Left ventricle myocardium inferior (tissue), 1 donor: ENCODE data around the gene RTF2. TPM values are rescaled to one million over a fixed set of nuclear protein-coding genes. Genes with fewer than 3 reads are reported as not detected.

Source experiments
- DNase-seq: peaks from one replicate; pipeline ENCODE4 v3.0.0-alpha.2; 2020
- H3K27ac ChIP-seq: fragments of 200-600 bp; replicated peaks from 2 replicates; pipeline ENCODE4 v1.8.0; 2021
- H3K27me3 ChIP-seq: fragments of 200-600 bp; 2 replicates; pipeline ENCODE4 v1.8.0; 2021; ENCODE audit warnings: low read depth
- H3K36me3 ChIP-seq: fragments of 200-600 bp; 2 replicates; pipeline ENCODE4 v1.8.0; 2021
- H3K4me1 ChIP-seq: fragments of 200-600 bp; 2 replicates; pipeline ENCODE4 v1.8.0; 2021
- H3K4me3 ChIP-seq: fragments of 200-600 bp; 2 replicates; pipeline ENCODE4 v1.8.0; 2021; ENCODE audit warnings: mild to moderate bottlenecking, moderate library complexity
- H3K9me3 ChIP-seq: fragments of 200-600 bp; replicated peaks from 2 replicates; pipeline ENCODE4 v1.8.0; 2021
- intact Hi-C: fragments of 100-400 bp; cut with micrococcal nuclease; formaldehyde crosslinking; loops from one replicate; pipeline ENCODE4 v1.11.0; 2022
- long read RNA-seq: library from polyadenylated mRNA; unstranded; transcript quantifications from one replicate; pipeline ENCODE4 v2.0.0, GENCODE V29; 2021
- total RNA-seq: library from RNA; stranded (reverse); fragmentation: NEBNext Ultra II Directional; extraction: Animal tissue kit (Norgen Biotek cat#: 25700); gene quantifications from one replicate; pipeline ENCODE4 v1.2.1, GENCODE V29; 2021
- TF ChIP-seq, protein P1 (sequence below): fragments of 200-600 bp; IDR thresholded peaks from 2 replicates; pipeline ENCODE4 v1.8.0; 2021; ENCODE audit warnings: antibody characterized with exemption, mild to moderate bottlenecking, borderline replicate concordance
- donor health status: DM: no; HTN: yes; CAD: no; lungs with severe emphysema.

RTF2 gene, protein sequence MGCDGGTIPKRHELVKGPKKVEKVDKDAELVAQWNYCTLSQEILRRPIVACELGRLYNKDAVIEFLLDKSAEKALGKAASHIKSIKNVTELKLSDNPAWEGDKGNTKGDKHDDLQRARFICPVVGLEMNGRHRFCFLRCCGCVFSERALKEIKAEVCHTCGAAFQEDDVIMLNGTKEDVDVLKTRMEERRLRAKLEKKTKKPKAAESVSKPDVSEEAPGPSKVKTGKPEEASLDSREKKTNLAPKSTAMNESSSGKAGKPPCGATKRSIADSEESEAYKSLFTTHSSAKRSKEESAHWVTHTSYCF
- total RNA-seq: 88.7 TPM
- long read RNA-seq, transcript RTF2-202 (9 exons, 2,212 nt): major isoform, 148 of 168 reads
- long read RNA-seq, transcript RTF2-203 (8 exons, 1,572 nt): minor isoform, 7 of 168 reads
- long read RNA-seq, partial matches to known transcripts: 7 of 168 reads
- long read RNA-seq, other reads (novel, unspliced or antisense): 4 of 168 reads

DNA sequence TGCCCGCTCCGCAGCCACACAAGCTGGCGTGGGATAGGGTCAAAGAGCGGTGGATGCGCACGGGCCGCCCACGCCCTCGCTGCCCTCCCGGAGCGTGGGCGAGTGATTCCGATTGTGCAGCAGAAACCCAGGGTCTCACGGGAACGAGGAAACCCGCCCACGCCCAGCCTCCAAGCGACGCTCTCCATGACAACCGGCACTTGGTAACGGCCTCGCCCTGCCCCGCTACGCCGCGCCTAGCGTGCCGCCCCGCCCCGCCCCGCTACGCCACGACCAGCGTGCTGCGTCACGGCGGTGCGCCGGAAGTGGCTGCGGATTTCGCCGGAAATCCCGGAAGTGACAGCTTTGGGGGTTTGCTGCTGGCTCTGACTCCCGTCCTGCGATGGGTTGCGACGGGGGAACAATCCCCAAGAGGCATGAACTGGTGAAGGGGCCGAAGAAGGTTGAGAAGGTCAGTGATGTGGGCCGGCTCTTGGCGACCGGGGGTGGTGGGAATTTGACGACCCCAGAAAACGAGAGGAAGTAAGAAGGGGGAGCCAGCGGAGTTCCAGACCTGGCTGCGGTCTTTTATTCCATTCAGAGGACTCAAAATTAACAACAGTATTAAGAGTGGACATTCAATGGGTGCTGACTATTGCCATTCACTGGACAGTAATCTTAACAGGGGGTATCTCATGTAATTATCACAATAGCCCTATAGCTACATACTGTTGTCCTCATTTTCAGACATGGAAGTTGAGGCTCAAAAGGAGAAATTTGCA lies at the start of gene RTF2:
TSS of gene RTF2 (plus strand) at position 312 of the 761 bp plus-strand sequence. CDS start at position 383, 71 bp downstream.
- H3K27me3 ChIP-seq: no peaks in the 10 kb centered on the region
- no peaks in the 10 kb centered on the region for H3K9me3 ChIP-seq
- H3K4me1 ChIP-seq: peaks cover 30% of the 10 kb centered on the region
- H3K36me3 ChIP-seq: peaks cover 7% of the 10 kb centered on the region
- peak within 1 kb of the TSS; percentile 91 for H3K4me3 ChIP-seq
- DNase-seq: peak; percentile 94
- TF ChIP-seq, protein P1, sequence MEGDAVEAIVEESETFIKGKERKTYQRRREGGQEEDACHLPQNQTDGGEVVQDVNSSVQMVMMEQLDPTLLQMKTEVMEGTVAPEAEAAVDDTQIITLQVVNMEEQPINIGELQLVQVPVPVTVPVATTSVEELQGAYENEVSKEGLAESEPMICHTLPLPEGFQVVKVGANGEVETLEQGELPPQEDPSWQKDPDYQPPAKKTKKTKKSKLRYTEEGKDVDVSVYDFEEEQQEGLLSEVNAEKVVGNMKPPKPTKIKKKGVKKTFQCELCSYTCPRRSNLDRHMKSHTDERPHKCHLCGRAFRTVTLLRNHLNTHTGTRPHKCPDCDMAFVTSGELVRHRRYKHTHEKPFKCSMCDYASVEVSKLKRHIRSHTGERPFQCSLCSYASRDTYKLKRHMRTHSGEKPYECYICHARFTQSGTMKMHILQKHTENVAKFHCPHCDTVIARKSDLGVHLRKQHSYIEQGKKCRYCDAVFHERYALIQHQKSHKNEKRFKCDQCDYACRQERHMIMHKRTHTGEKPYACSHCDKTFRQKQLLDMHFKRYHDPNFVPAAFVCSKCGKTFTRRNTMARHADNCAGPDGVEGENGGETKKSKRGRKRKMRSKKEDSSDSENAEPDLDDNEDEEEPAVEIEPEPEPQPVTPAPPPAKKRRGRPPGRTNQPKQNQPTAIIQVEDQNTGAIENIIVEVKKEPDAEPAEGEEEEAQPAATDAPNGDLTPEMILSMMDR: no peak
- peak within 1 kb of the TSS; percentile 86 for H3K27ac ChIP-seq
- intact Hi-C loops: loop anchor here (5.0 kb wide), 1 partner anchor 71 kb away; no protein-coding TSS in a partner anchor

DNA sequence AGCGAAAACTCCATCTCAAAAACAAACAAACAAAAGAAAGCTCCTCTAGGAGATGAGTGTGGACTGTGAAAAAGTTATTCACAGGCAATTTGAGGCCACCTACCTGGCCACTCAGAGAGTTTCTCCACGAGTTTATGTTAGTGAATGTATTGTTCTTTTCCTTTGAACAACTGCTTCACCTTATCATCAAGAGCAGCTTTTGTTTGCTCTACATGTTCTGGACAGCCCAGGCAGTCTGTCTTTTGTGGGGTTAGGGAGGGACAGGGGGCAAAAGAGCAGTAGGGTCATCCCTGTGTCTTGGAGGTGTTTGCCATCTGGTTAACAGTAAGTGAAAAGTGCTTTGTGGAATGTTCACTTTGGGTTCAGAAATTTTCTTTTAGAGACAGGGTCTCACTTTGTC lies 48.4 kb upstream of the RTF2 start:
- H3K4me3 ChIP-seq: no peak overlapping the region
- intact Hi-C loops: no loop called here
- no peak for DNase-seq
- H3K27ac ChIP-seq: peak overlapping the region; percentile 85
- peaks cover 18% of the 10 kb centered on the region for H3K4me1 ChIP-seq
- no peaks in the 10 kb centered on the region for H3K9me3 ChIP-seq
- no peaks in the 10 kb centered on the region for H3K36me3 ChIP-seq
- TF ChIP-seq, protein P1: no peak
- no peaks in the 10 kb centered on the region for H3K27me3 ChIP-seq

DNA sequence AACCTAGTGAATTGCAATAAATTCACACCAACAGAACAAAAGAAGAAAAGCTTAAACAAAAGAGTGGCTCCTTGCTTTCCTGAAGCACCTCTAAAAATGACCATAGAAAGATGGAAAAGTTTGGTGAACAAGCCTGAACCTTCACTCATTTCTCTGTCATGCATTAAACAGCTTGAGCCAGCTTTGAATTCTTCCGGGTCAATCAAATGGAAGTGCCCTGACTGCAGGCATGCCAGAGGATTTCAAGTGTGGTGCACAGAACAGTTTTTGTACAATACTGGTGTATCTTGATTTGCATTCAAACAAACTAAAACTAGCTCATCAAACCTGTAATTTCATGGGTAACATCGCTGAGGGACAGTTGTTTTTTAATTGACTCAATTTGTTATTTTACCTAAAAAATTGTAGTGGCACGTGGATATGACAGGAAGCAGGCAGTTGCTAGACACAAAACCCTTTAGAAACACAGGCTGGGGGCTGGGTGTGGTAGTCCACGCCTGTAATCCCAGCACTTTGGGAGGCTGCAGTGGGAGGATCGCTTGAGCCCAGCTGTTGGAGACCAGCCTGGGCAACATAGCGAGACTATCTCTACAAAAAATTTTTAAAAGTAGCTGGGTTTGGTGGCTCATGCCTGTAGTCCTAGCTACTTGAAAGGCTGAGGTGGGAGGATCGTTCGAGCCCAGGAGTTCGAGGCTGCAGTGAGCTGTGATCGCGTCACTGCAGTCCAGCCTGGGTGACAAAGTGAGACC lies 47.3 kb upstream of the RTF2 start:
- Histone ChIP-seq H3K4me1 (peaks cover 18% of the 10 kb centered on the region), H3K27me3 (no peaks in the 10 kb centered on the region), H3K9me3 (no peaks in the 10 kb centered on the region), H3K36me3 (no peaks in the 10 kb centered on the region), H3K27ac (no peak overlapping the region), H3K4me3 (no peak overlapping the region)
- no peak for DNase-seq
- TF ChIP-seq, protein P1: no peak
- intact Hi-C loops: no loop called here

DNA sequence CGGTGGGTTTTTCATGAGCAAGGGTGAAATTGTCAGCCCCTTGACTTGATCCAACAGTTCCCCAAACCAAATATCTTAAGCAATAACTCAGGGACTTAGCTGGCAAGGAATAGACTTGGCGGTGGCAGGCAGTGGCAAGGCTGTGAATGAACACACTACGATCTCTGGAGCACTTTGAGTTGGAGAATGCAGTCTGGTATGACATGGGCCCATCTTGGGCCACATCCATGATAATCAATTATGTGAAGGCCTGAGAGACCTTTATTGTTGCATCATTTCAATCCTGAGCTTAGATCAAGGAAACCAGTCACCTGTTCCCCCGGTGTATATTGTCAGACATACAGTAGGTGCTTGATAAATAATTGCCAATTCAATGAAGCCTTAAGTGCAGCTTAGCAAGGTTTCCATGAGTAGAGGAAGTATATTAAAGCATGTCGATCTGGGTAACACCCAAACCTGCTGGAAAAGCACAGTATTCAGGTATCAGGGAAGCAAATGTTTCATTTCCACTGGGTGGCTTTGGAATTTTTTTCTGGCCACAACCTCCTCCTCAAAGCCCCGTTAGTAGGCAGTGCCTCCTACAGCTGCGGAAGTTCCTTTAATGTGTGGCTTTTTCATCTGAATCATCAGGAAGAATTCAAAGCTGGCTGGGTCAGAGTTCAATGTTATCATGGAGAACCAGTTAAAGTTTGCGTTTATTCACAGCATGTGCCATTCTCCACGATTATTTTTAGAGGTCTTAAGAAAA lies 46.2 kb upstream of the RTF2 start:
- H3K27me3 ChIP-seq: no peaks in the 10 kb centered on the region
- TF ChIP-seq, protein P1: no peak
- no peak overlapping the region for H3K4me3 ChIP-seq
- H3K9me3 ChIP-seq: no peaks in the 10 kb centered on the region
- DNase-seq: no peak
- intact Hi-C loops: no loop called here
- H3K36me3 ChIP-seq: no peaks in the 10 kb centered on the region
- peak overlapping the region; percentile 53 for H3K27ac ChIP-seq
- H3K4me1 ChIP-seq: peaks cover 18% of the 10 kb centered on the region
